Breast epithelium (tissue), 3 donors: ENCODE results near the gene EIF5A2.
"Not testable (repeated sequence)": the region's sequence is repeated elsewhere in the genome, so short reads cannot be mapped to it uniquely, and the experiment has no call there.

Experiments
- CTCF ChIP-seq, 3 donors: fragments of 450-650 bp; IDR thresholded peaks; one replicate each; pipeline ENCODE4 v1.5.1; 2016 to 2017; ENCODE audit warnings: antibody characterized with exemption in 3 of 3, mild to moderate bottlenecking in 3 of 3, moderate library complexity in 3 of 3
- POLR2AphosphoS5 ChIP-seq, 3 donors: sonication (generic); formaldehyde crosslinking; IDR thresholded peaks; one replicate each; pipeline ENCODE4 v1.6.1; 2017; ENCODE audit warnings: antibody characterized with exemption in 3 of 3

- not testable (repeated sequence) for TF ChIP-seq POLR2AphosphoS5, CTCF (IDR thresholded peaks at IDR 0.05)
Measured at GRCh38 chr3:170933039-170933438, 24.6 kb upstream of the EIF5A2 start.
